CD4-positive, CD25-positive, alpha-beta regulatory T cell (primary cell): ENCODE measurements around the gene ALKBH3. TPM values are rescaled to one million over a fixed set of nuclear protein-coding genes. Genes with fewer than 3 reads are reported as not detected.

Experiments used
- ATAC-seq, 2 donors: fragments of 150-1000 bp; cut with Tn5 transposase; one replicate each; pipeline ENCODE4 v1.10.0; 2021; ENCODE audit warnings: low read depth in 2 of 2, moderate number of reproducible peaks in 2 of 2, moderate library complexity in 1 of 2
- DNase-seq, 3 donors: peaks; one replicate each; pipeline versions ENCODE4 v3.0.0 to v3.0.0-alpha.2; 2012 to 2022; ENCODE audit warnings: mixed read lengths in 1 of 3
- H3K27ac ChIP-seq: one replicate; pipeline ENCODE4 v1.7.0; 2013; ENCODE audit warnings: mild to moderate bottlenecking, low read length; ENCODE audit not compliant: insufficient read depth, poor library complexity, severe bottlenecking
- H3K27me3 ChIP-seq: one replicate; pipeline ENCODE4 v1.7.0; 2013; ENCODE audit warnings: low read length; ENCODE audit not compliant: control insufficient read depth, insufficient read depth
- H3K36me3 ChIP-seq: one replicate; pipeline ENCODE4 v1.7.0; 2013; ENCODE audit warnings: mild to moderate bottlenecking, low read length, moderate library complexity; ENCODE audit not compliant: control insufficient read depth, insufficient read depth
- H3K4me1 ChIP-seq: 2 replicates; pipeline ENCODE4 v1.7.0; 2013; ENCODE audit warnings: mild to moderate bottlenecking, low read length; ENCODE audit not compliant: insufficient read depth, control insufficient read depth, poor library complexity, severe bottlenecking
- H3K4me3 ChIP-seq: one replicate; pipeline ENCODE4 v1.7.0; 2013; ENCODE audit warnings: low read depth, mild to moderate bottlenecking, low read length, moderate library complexity
- H3K9me3 ChIP-seq, 2 experiments: 1 replicate in 1 of 2; 2 replicates in 1 of 2; pipeline ENCODE4 v1.7.0; 2013; ENCODE audit warnings: low read length in 2 of 2, mild to moderate bottlenecking in 1 of 2, moderate library complexity in 1 of 2; ENCODE audit not compliant: control insufficient read depth in 2 of 2
- H3K27ac Mint-ChIP-seq, 3 donors: one replicate each; pipeline ENCODE4 v1.8.0; 2020 to 2022; ENCODE audit warnings: mild to moderate bottlenecking in 3 of 3, mixed read lengths in 3 of 3, moderate library complexity in 2 of 3
- H3K27me3 Mint-ChIP-seq: one replicate; pipeline ENCODE4 v1.8.0; 2022; ENCODE audit warnings: mild to moderate bottlenecking, mixed read lengths
- H3K36me3 Mint-ChIP-seq: one replicate; pipeline ENCODE4 v1.8.0; 2020; ENCODE audit warnings: mixed read lengths
- H3K4me1 Mint-ChIP-seq, 4 donors: one replicate each; pipeline ENCODE4 v1.8.0; 2020 to 2022; ENCODE audit warnings: mixed read lengths in 4 of 4, mild to moderate bottlenecking in 1 of 4
- H3K4me3 Mint-ChIP-seq, 4 donors: one replicate each; pipeline ENCODE4 v1.8.0; 2020 to 2022; ENCODE audit warnings: mild to moderate bottlenecking in 4 of 4, mixed read lengths in 4 of 4, moderate library complexity in 3 of 4
- H3K9me3 Mint-ChIP-seq, 7 donors: one replicate each; pipeline ENCODE4 v1.8.0; 2020 to 2022; ENCODE audit warnings: mixed read lengths in 7 of 7, mild to moderate bottlenecking in 3 of 7, moderate library complexity in 2 of 7
- polyA plus RNA-seq, 4 donors: library from polyadenylated mRNA; unstranded; fragments of 300-500 nt; fragmentation: Illumina TruSeq; gene quantifications; one replicate each; pipeline ENCODE4 v1.2.3, GENCODE V29; 2021
- total RNA-seq: library from RNA; stranded (reverse); gene quantifications from one replicate; pipeline ENCODE4 v1.2.3, GENCODE V29; 2022

Gene ALKBH3
- total and polyA plus RNA-seq, 5 donors from 2014 or later = 17.4 to 49.7 (median 35.4) TPM

DNA sequence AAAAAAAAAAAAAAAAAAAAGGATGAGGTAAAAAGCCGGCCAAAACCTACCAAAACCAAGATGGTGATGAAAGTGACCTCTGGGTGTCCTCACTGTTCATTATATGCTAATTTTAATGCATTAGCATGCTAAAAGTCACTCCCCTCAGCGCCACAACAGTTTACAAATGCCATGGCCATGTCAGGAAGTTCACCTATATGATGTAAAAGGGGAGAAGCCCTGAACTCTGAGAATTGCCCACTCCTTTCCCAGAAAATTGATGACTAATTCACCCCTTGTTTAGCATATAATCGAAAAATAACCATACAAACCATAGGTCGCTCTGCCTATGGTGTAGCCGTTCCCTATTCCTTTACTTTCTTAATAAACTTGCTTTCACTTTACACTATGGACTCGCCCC, 72.9 kb downstream of the ALKBH3 start:
- H3K27ac Mint-ChIP-seq = no peak overlapping the region
- peaks cover 0 to 3% (median 0%) of the 10 kb centered on the region in 7 donors for H3K9me3 Mint-ChIP-seq
- no peak overlapping the region for H3K4me3 ChIP-seq
- no peaks in the 10 kb centered on the region for H3K36me3 ChIP-seq
- H3K27me3 ChIP-seq = peaks cover 3% of the 10 kb centered on the region
- H3K9me3 ChIP-seq = no peaks in the 10 kb centered on the region
- H3K4me3 Mint-ChIP-seq = no peak overlapping the region
- ATAC-seq = no peak
- H3K4me1 Mint-ChIP-seq = no peaks in the 10 kb centered on the region
- no peaks in the 10 kb centered on the region for H3K36me3 Mint-ChIP-seq
- H3K4me1 ChIP-seq = no peaks in the 10 kb centered on the region
- peak in 1 of 3 donors; percentile 15 for DNase-seq
- H3K27me3 Mint-ChIP-seq = peaks cover 52% of the 10 kb centered on the region
- H3K27ac ChIP-seq = no peak overlapping the region

DNA sequence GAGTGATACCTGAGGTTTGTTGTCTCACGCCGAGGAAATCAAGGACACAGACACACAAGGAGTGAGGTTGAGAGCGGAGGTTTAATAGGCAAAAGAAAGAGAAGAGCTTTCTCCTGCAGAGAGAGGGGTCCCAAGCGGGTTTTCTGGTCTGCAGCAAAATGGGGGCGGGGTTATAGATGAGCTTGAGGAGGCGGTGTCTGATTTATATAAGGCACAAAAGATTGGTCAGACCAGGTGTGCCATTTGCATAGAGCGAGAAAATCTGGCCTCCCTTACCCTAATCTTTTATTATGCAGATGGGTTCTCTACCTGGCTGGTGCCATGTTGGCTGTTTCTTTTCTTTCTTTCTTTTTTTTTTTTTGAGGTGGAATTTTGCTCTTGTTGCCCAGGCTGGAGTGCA, 73.6 kb downstream of the ALKBH3 start:
- DNase-seq (no peak), ATAC-seq (no peak)
- no peak overlapping the region for H3K4me3 ChIP-seq
- H3K4me1 Mint-ChIP-seq = no peaks in the 10 kb centered on the region
- H3K27me3 Mint-ChIP-seq = peaks cover 51% of the 10 kb centered on the region
- H3K27me3 ChIP-seq = peaks cover 3% of the 10 kb centered on the region
- no peaks in the 10 kb centered on the region for H3K4me1 ChIP-seq
- no peaks in the 10 kb centered on the region for H3K36me3 Mint-ChIP-seq
- H3K27ac ChIP-seq = no peak overlapping the region
- H3K36me3 ChIP-seq = no peaks in the 10 kb centered on the region
- peaks cover 0 to 3% (median 0%) of the 10 kb centered on the region in 7 donors for H3K9me3 Mint-ChIP-seq
- H3K4me3 Mint-ChIP-seq = no peak overlapping the region
- no peak overlapping the region for H3K27ac Mint-ChIP-seq
- H3K9me3 ChIP-seq = no peaks in the 10 kb centered on the region

DNA sequence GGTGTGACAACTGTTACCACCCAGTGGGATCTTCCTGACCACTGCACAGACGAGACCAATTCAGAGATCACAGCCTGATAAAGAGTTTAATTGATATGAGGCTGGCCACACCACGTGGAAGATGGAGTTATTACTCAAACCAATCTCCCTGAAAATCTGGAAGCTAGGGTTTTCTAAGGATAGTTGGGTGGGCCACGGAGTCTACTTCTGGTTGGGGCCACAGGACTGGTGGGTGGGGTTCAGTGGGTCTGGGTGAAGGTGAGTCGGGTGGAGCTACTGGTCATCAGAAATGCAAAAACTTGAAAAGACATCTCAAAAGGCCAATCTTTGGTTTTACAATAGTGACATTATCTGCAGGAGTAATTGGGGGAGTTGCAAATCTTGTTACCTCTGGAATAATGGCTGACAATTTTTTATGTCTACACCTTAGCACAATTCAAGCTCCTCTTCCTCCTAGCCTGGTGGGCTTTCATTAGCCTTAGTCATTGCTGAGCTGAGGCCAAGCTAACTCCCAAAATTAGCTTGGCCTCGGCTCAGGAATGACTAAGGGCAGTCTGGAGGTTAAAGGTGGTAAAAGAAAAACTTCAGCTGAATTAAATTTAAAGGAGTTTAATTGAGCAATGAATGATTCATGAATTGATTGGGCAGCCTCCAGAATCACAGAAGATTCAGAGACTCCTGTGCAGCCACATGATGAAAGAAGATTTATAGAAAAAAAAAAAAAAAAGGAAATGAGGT, 74.9 kb downstream of the ALKBH3 start:
- no peaks in the 10 kb centered on the region for H3K36me3 ChIP-seq
- H3K4me1 ChIP-seq = no peaks in the 10 kb centered on the region
- H3K27me3 ChIP-seq = peaks cover 3% of the 10 kb centered on the region
- no peak for DNase-seq
- H3K4me3 ChIP-seq = no peak overlapping the region
- no peak overlapping the region for H3K27ac Mint-ChIP-seq
- H3K36me3 Mint-ChIP-seq = no peaks in the 10 kb centered on the region
- peaks cover 0 to 3% (median 0%) of the 10 kb centered on the region in 7 donors for H3K9me3 Mint-ChIP-seq
- no peaks in the 10 kb centered on the region for H3K4me1 Mint-ChIP-seq
- peaks cover 42% of the 10 kb centered on the region for H3K27me3 Mint-ChIP-seq
- ATAC-seq = no peak
- no peak overlapping the region for H3K27ac ChIP-seq
- H3K9me3 ChIP-seq = no peaks in the 10 kb centered on the region
- peak overlapping the region in 1 of 4 donors; percentile 90 for H3K4me3 Mint-ChIP-seq

GRCh38 chr11:43957571-43957970, 76.9 kb downstream of the ALKBH3 start:
- H3K4me3 Mint-ChIP-seq = no peak overlapping the region
- H3K36me3 Mint-ChIP-seq = no peaks in the 10 kb centered on the region
- H3K9me3 ChIP-seq = no peaks in the 10 kb centered on the region
- ATAC-seq (no peak), DNase-seq (no peak)
- H3K27ac Mint-ChIP-seq = no peak overlapping the region
- H3K4me1 ChIP-seq = no peaks in the 10 kb centered on the region
- H3K27ac ChIP-seq = no peak overlapping the region
- peaks cover 0 to 2% (median 0%) of the 10 kb centered on the region in 7 donors for H3K9me3 Mint-ChIP-seq
- peaks cover 31% of the 10 kb centered on the region for H3K27me3 Mint-ChIP-seq
- no peaks in the 10 kb centered on the region for H3K4me1 Mint-ChIP-seq
- peaks cover 3% of the 10 kb centered on the region for H3K27me3 ChIP-seq
- H3K36me3 ChIP-seq = no peaks in the 10 kb centered on the region
- no peak overlapping the region for H3K4me3 ChIP-seq

GRCh38 chr11:43959321-43959995, 78.8 kb downstream of the ALKBH3 start:
- no peaks in the 10 kb centered on the region for H3K36me3 Mint-ChIP-seq
- no peak overlapping the region for H3K4me3 Mint-ChIP-seq
- H3K27me3 Mint-ChIP-seq = peaks cover 21% of the 10 kb centered on the region
- Histone ChIP-seq H3K4me1 (no peaks in the 10 kb centered on the region), H3K36me3 (no peaks in the 10 kb centered on the region), H3K4me3 (no peak overlapping the region), H3K9me3 (no peaks in the 10 kb centered on the region), H3K27ac (no peak overlapping the region), H3K27me3 (peaks cover 3% of the 10 kb centered on the region)
- ATAC-seq (no peak), DNase-seq (no peak)
- H3K27ac Mint-ChIP-seq = no peak overlapping the region
- H3K4me1 Mint-ChIP-seq = no peaks in the 10 kb centered on the region
- H3K9me3 Mint-ChIP-seq = peaks cover 0 to 2% (median 0%) of the 10 kb centered on the region in 7 donors

GRCh38 chr11:43962383-43963278, 82.0 kb downstream of the ALKBH3 start:
- H3K27me3 Mint-ChIP-seq = peaks cover 13% of the 10 kb centered on the region
- no peak overlapping the region for H3K4me3 Mint-ChIP-seq
- Histone ChIP-seq H3K4me1 (no peaks in the 10 kb centered on the region), H3K27ac (no peak overlapping the region), H3K4me3 (no peak overlapping the region), H3K36me3 (no peaks in the 10 kb centered on the region), H3K9me3 (no peaks in the 10 kb centered on the region), H3K27me3 (peaks cover 3% of the 10 kb centered on the region)
- H3K4me1 Mint-ChIP-seq = no peaks in the 10 kb centered on the region
- no peak for ATAC-seq
- H3K36me3 Mint-ChIP-seq = no peaks in the 10 kb centered on the region
- peaks cover 0 to 2% (median 0%) of the 10 kb centered on the region in 7 donors for H3K9me3 Mint-ChIP-seq
- no peak for DNase-seq
- no peak overlapping the region for H3K27ac Mint-ChIP-seq

- H3K4me1 Mint-ChIP-seq = no peaks in the 10 kb centered on the region
- peaks cover 0 to 2% (median 0%) of the 10 kb centered on the region in 7 donors for H3K9me3 Mint-ChIP-seq
- H3K27ac Mint-ChIP-seq = no peak overlapping the region
- ATAC-seq = no peak
- no peak overlapping the region for H3K4me3 Mint-ChIP-seq
- H3K27me3 Mint-ChIP-seq = peaks cover 19% of the 10 kb centered on the region
- no peak overlapping the region for H3K27ac ChIP-seq
- H3K9me3 ChIP-seq = no peaks in the 10 kb centered on the region
- no peaks in the 10 kb centered on the region for H3K36me3 Mint-ChIP-seq
- no peak for DNase-seq
- H3K36me3 ChIP-seq = no peaks in the 10 kb centered on the region
- H3K4me1 ChIP-seq = no peaks in the 10 kb centered on the region
- no peak overlapping the region for H3K4me3 ChIP-seq
- peaks cover 3% of the 10 kb centered on the region for H3K27me3 ChIP-seq
Observed at GRCh38 chr11:43963279-43963620, 82.6 kb downstream of the ALKBH3 start.
